ENCODE data around the gene AKR1E2.

The AKR1E2 gene

GRCh38 chr10:4825868-4826791, at the start of gene AKR1E2:
AKR1E2 (plus strand) TSS chr10:4826207; CDS start chr10:4826325, 118 bp downstream.
- Histone ChIP-seq H3K4me1 (ENCODE audit: control insufficient read depth, low read length) (no peaks in the 10 kb centered on the region), H3F3A (ENCODE audit: control insufficient read depth, insufficient read depth) (no peaks in the 10 kb centered on the region), H3K27me3 (ENCODE audit: control insufficient read depth, low read length) (no peaks in the 10 kb centered on the region), H3K4me3 (ENCODE audit: low read length) (no peak within 1 kb of the TSS), H3K4me2 (ENCODE audit: low read length) (no peak within 1 kb of the TSS), H3K9me2 (replicated peaks; ENCODE audit: control insufficient read depth, low read length) (no peaks in the 10 kb centered on the region), H3K9me3 (ENCODE audit: control insufficient read depth, insufficient read depth, low read length) (no peaks in the 10 kb centered on the region), H3K79me2 (ENCODE audit: control insufficient read depth, low read length) (no peaks in the 10 kb centered on the region), H4K20me1 (ENCODE audit: control insufficient read depth, insufficient read depth, low read depth, low read length) (no peaks in the 10 kb centered on the region), H3K27ac (ENCODE audit: low read depth, low read length) (no peak within 1 kb of the TSS), H3K36me3 (ENCODE audit: control insufficient read depth, low read length) (no peaks in the 10 kb centered on the region)
- TF ChIP-seq EZH2phosphoT487 (IDR thresholded peaks at IDR 0.05; ENCODE audit: borderline replicate concordance, low read length) (no peak), CTCF (IDR thresholded peaks at IDR 0.05; ENCODE audit: low read depth, low read length, poor library complexity, severe bottlenecking) (no peak)

- no peak overlapping the region for H3K4me2 ChIP-seq (ENCODE audit: low read length)
- no peaks in the 10 kb centered on the region for H4K20me1 ChIP-seq (ENCODE audit: control insufficient read depth, insufficient read depth, low read depth, low read length)
- H3K9me3 ChIP-seq (ENCODE audit: control insufficient read depth, insufficient read depth, low read length): no peaks in the 10 kb centered on the region
- no peaks in the 10 kb centered on the region for H3F3A ChIP-seq (ENCODE audit: control insufficient read depth, insufficient read depth)
- H3K4me1 ChIP-seq (ENCODE audit: control insufficient read depth, low read length): no peaks in the 10 kb centered on the region
- H3K9me2 ChIP-seq (replicated peaks; ENCODE audit: control insufficient read depth, low read length): no peaks in the 10 kb centered on the region
- no peak overlapping the region for H3K27ac ChIP-seq (ENCODE audit: low read depth, low read length)
- no peaks in the 10 kb centered on the region for H3K27me3 ChIP-seq (ENCODE audit: control insufficient read depth, low read length)
- TF ChIP-seq CTCF (IDR thresholded peaks at IDR 0.05; ENCODE audit: low read depth, low read length, poor library complexity, severe bottlenecking) (no peak), EZH2phosphoT487 (IDR thresholded peaks at IDR 0.05; ENCODE audit: borderline replicate concordance, low read length) (no peak)
- no peak overlapping the region for H3K4me3 ChIP-seq (ENCODE audit: low read length)
- no peaks in the 10 kb centered on the region for H3K79me2 ChIP-seq (ENCODE audit: control insufficient read depth, low read length)
- H3K36me3 ChIP-seq (ENCODE audit: control insufficient read depth, low read length): no peaks in the 10 kb centered on the region
These were observed 49.8 kb upstream of the AKR1E2 start for GRCh38 chr10:4776234-4776638.

GRCh38 chr10:4778761-4779160, 47.2 kb upstream of the AKR1E2 start:
- TF ChIP-seq EZH2phosphoT487 (IDR thresholded peaks at IDR 0.05; ENCODE audit: borderline replicate concordance, low read length) (no peak), CTCF (IDR thresholded peaks at IDR 0.05; ENCODE audit: low read depth, low read length, poor library complexity, severe bottlenecking) (no peak)
- H3K27me3 ChIP-seq (ENCODE audit: control insufficient read depth, low read length): no peaks in the 10 kb centered on the region
- H3K4me1 ChIP-seq (ENCODE audit: control insufficient read depth, low read length): no peaks in the 10 kb centered on the region
- no peaks in the 10 kb centered on the region for H3K9me2 ChIP-seq (replicated peaks; ENCODE audit: control insufficient read depth, low read length)
- no peaks in the 10 kb centered on the region for H3K36me3 ChIP-seq (ENCODE audit: control insufficient read depth, low read length)
- H3K27ac ChIP-seq (ENCODE audit: low read depth, low read length): no peak overlapping the region
- H4K20me1 ChIP-seq (ENCODE audit: control insufficient read depth, insufficient read depth, low read depth, low read length): no peaks in the 10 kb centered on the region
- H3K79me2 ChIP-seq (ENCODE audit: control insufficient read depth, low read length): no peaks in the 10 kb centered on the region
- H3K9me3 ChIP-seq (ENCODE audit: control insufficient read depth, insufficient read depth, low read length): no peaks in the 10 kb centered on the region
- no peak overlapping the region for H3K4me3 ChIP-seq (ENCODE audit: low read length)
- no peak overlapping the region for H3K4me2 ChIP-seq (ENCODE audit: low read length)
- H3F3A ChIP-seq (ENCODE audit: control insufficient read depth, insufficient read depth): no peaks in the 10 kb centered on the region
